ENCODE results near the gene JAK1.

JAK1 gene

GRCh38 chr1:64864018-64864940 is 102.1 kb downstream of the JAK1 start:
- DNase-seq (ENCODE audit: low read depth), result peak; percentile 18

GRCh38 chr1:64861611-64862010 is 104.7 kb downstream of the JAK1 start:
- DNase-seq (ENCODE audit: low read depth), result no peak

- no peak for DNase-seq (ENCODE audit: low read depth)
Measured at GRCh38 chr1:64857347-64857746, 109.0 kb downstream of the JAK1 start.

- no peak for DNase-seq (ENCODE audit: low read depth)
Measured at GRCh38 chr1:64856553-64856952, 109.8 kb downstream of the JAK1 start.

GRCh38 chr1:64855557-64855956 is 110.8 kb downstream of the JAK1 start:
- no peak for DNase-seq (ENCODE audit: low read depth)

GRCh38 chr1:64854674-64855073 is 111.7 kb downstream of the JAK1 start:
- no peak for DNase-seq (ENCODE audit: low read depth)

- no peak for DNase-seq (ENCODE audit: low read depth)
Measured at GRCh38 chr1:64851664-64852063, 114.7 kb downstream of the JAK1 start.

GRCh38 chr1:64850846-64851245 is 115.5 kb downstream of the JAK1 start:
- DNase-seq (ENCODE audit: low read depth), result no peak

- no peak for DNase-seq (ENCODE audit: low read depth)
Measured at GRCh38 chr1:64849942-64850341, 116.4 kb downstream of the JAK1 start.

- no peak for DNase-seq (ENCODE audit: low read depth)
Measured at GRCh38 chr1:64848803-64849202, 117.5 kb downstream of the JAK1 start.

- DNase-seq (ENCODE audit: low read depth), result no peak
Measured at GRCh38 chr1:64848136-64848535, 118.2 kb downstream of the JAK1 start.

- DNase-seq (ENCODE audit: low read depth), result no peak
Measured at GRCh38 chr1:64847666-64848065, 118.7 kb downstream of the JAK1 start.

GRCh38 chr1:64846573-64847430 is 119.5 kb downstream of the JAK1 start:
- DNase-seq (ENCODE audit: low read depth), result no peak

GRCh38 chr1:64845831-64846425 is 120.4 kb downstream of the JAK1 start:
- DNase-seq (ENCODE audit: low read depth), result no peak

GRCh38 chr1:64844609-64845008 is 121.7 kb downstream of the JAK1 start:
- DNase-seq (ENCODE audit: low read depth), result no peak

- no peak for DNase-seq (ENCODE audit: low read depth)
Measured at GRCh38 chr1:64844175-64844574, 122.2 kb downstream of the JAK1 start.

GRCh38 chr1:64843675-64844074 is 122.7 kb downstream of the JAK1 start:
- DNase-seq (ENCODE audit: low read depth), result no peak

GRCh38 chr1:64842224-64842623 is 124.1 kb downstream of the JAK1 start:
- DNase-seq (ENCODE audit: low read depth), result no peak

GRCh38 chr1:64841330-64842065 is 124.9 kb downstream of the JAK1 start:
- no peak for DNase-seq (ENCODE audit: low read depth)

- no peak for DNase-seq (ENCODE audit: low read depth)
Measured at GRCh38 chr1:64839732-64840405, 126.5 kb downstream of the JAK1 start.

GRCh38 chr1:64839261-64839660 is 127.1 kb downstream of the JAK1 start:
- no peak for DNase-seq (ENCODE audit: low read depth)
